Measurements from ENCODE around the gene ZNF606. TPM values are rescaled to one million over a fixed set of nuclear protein-coding genes. Genes with fewer than 3 reads are reported as not detected.

The ZNF606 gene
- total and polyA plus RNA-seq, 9 of the 15 experiments (the other 6 are each of a cell fraction or from before 2014, with no cell fraction given), result 0.03 to 0.98 (median 0.28) TPM

GRCh38 chr19:58047672-58048071 lies 45.1 kb upstream of the ZNF606 start:
- Histone ChIP-seq H3K4me2 (ENCODE audit: insufficient read depth, low read length) (no peak overlapping the region), H2AFZ (ENCODE audit: low read depth, low read length) (no peak overlapping the region), H3K9me1 (ENCODE audit: control insufficient read depth, insufficient read depth, low read length) (no peaks in the 10 kb centered on the region), H4K20me1 (replicated peaks; ENCODE audit: control insufficient read depth, insufficient read depth, low read length) (no peaks in the 10 kb centered on the region), H3K9ac (ENCODE audit: insufficient read depth in 1 of 2, low read depth in 2 of 2, low read length in 2 of 2) (no peak overlapping the region), H3K27me3 (ENCODE audit: control insufficient read depth in 2 of 2, insufficient read depth in 2 of 2, low read length in 2 of 2) (peaks cover 0 to 10% of the 10 kb centered on the region in 2 experiments; a peak in 2 of 5 replicates), H3K36me3 (ENCODE audit: control insufficient read depth, insufficient read depth, low read length) (no peaks in the 10 kb centered on the region), H3K79me2 (ENCODE audit: control insufficient read depth, insufficient read depth, low read length) (no peaks in the 10 kb centered on the region), H3K4me1 (replicated peaks in 1 of 2; ENCODE audit: control insufficient read depth in 2 of 2, insufficient read depth in 2 of 2, low read length in 2 of 2) (peaks cover 0 to 15% of the 10 kb centered on the region in 2 experiments; a peak in 2 of 5 replicates), H3K9me3 (replicated peaks; ENCODE audit: control insufficient read depth, insufficient read depth, low read depth, low read length) (no peaks in the 10 kb centered on the region), H3K27ac (ENCODE audit: extremely low read depth, low read depth, low read length) (no peak overlapping the region), H3K4me3 (no peak overlapping the region)
- ChIA-PET CTCF (ENCODE audit: low intra/inter-chr PET ratio) (no interaction called here), POLR2A (no interaction called here)
- no peak for ATAC-seq
- BruUV-seq (replicated peaks), result no TSS peak
- no peak for DNase-seq (ENCODE audit: extremely low read depth in 1 of 4, low spot score in 3 of 4)
- intact Hi-C loops (cut with micrococcal nuclease) (no loop called here), in situ Hi-C loops (cut with MboI) (no loop called here)
- TF ChIP-seq PHF8 (IDR thresholded peaks at IDR 0.05; ENCODE audit: borderline replicate concordance, low read length) (no peak), ATF4 (CRISPR knock-in tag; IDR thresholded peaks at IDR 0.05) (no peak), ZNF184 (CRISPR knock-in tag; IDR thresholded peaks at IDR 0.05) (no peak), OTX1 (CRISPR knock-in tag; IDR thresholded peaks at IDR 0.05) (no peak), ETS1 (conservative IDR thresholded peaks at IDR 0.05; ENCODE audit: control insufficient read depth, low read depth, low read length) (no peak), ZNF212 (CRISPR knock-in tag; IDR thresholded peaks at IDR 0.05) (no peak), SAFB2 (IDR thresholded peaks at IDR 0.05; ENCODE audit: borderline replicate concordance, low read depth, low read length, severe bottlenecking) (no peak), SUPT5H (IDR thresholded peaks at IDR 0.05) (no peak), PHTF2 (CRISPR knock-in tag; IDR thresholded peaks at IDR 0.05) (no peak), ARHGAP35 (IDR thresholded peaks at IDR 0.05; ENCODE audit: partially characterized antibody) (no peak), ESRRB (CRISPR knock-in tag; IDR thresholded peaks at IDR 0.05; ENCODE audit: borderline replicate concordance) (no peak)
- no peak for FAIRE-seq
- 0% methylated on average over 12 of the region's 12 CpGs for WGBS (ENCODE audit: insufficient coverage, low coverage, missing lambda C conversion rate)
